Measurements from ENCODE around the gene PLTP. TPM values are rescaled to one million over a fixed set of nuclear protein-coding genes. Genes with fewer than 3 reads are reported as not detected.
A peak's percentile ranks its signal among the peaks of the same experiment; 100 is the strongest.

Gene PLTP
- total and polyA plus RNA-seq, 2 of the 13 experiments (the other 11 are each of a cell fraction or from before 2014, with no cell fraction given), result 16.9 to 28.6 TPM

DNA sequence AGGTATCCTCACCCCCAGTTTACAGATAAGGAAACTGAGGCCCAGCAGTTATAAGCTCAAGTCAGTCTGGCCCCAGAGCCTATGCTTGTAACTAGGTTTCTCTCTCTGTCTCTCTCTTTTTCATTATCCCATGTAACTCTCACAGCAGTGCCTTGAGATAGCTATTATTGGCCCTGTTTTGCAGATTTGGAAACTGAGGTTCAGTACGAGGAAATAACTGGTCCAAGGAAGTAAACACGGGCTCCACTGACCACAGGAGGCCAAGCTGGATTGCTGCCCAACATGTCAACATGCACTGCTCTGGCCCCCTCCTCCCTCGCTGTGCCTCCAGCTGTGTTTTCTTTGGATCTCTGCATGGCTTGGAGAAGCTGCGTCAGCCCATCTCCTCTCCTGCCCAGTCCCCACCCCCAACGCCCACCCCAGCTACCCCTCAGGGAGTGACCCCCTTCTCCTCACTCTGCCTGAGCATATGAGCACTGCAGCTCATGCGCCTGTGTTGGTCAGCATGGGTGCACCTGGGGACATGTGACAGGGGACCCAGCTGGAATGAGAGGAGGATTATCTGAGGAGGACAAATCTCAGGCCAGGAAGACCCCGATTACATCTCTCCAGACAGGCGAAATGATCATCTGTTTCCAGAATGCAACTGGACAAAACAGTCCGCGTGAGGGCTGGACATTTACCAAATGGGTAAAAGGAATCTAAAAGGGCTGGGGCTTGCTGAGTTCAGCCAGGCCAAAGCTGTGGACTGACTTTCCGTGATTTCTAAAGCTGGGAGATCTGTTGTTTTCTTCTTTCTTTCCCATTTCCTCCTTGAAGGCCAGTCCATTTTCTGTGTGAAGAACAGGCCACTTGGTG is 7.8 kb upstream of the PLTP start (continued):
- TF ChIP-seq ZSCAN20 (CRISPR knock-in tag; IDR thresholded peaks at IDR 0.05; ENCODE audit: borderline replicate concordance) (no peak), HOXA3 (CRISPR knock-in tag; IDR thresholded peaks at IDR 0.05) (peak; percentile 51; the same call in 1 of the 2 replicates), TAF1 (CRISPR knock-in tag; IDR thresholded peaks at IDR 0.05) (0 out of 2 replicates have a peak, but pooled peaks have one; percentile 1), ZNF274 (CRISPR knock-in tag; IDR thresholded peaks at IDR 0.05) (no peak), ZNF367 (CRISPR knock-in tag; IDR thresholded peaks at IDR 0.05; ENCODE audit: borderline replicate concordance) (no peak), ZNF3 (CRISPR knock-in tag; IDR thresholded peaks at IDR 0.05) (peak; percentile 88), YY1 (IDR thresholded peaks at IDR 0.05; ENCODE audit: insufficient read depth, insufficient replicate concordance, low read depth, low read length) (peak; percentile 17), NR2F2 (IDR thresholded peaks at IDR 0.05; ENCODE audit: borderline replicate concordance, low read depth) (no peak), RARA (CRISPR knock-in tag; IDR thresholded peaks at IDR 0.05) (peak; percentile 53), MBD4 (IDR thresholded peaks at IDR 0.05; ENCODE audit: borderline replicate concordance, low read length) (no peak), MYC (CRISPR knock-in tag; IDR thresholded peaks at IDR 0.05; ENCODE audit: borderline replicate concordance) (peak; percentile 36; the same call in 1 of the 2 replicates), TEAD3 (CRISPR knock-in tag; optimal IDR thresholded peaks at IDR 0.05; ENCODE audit: borderline replicate concordance) (no peak), ZNF746 (CRISPR knock-in tag; IDR thresholded peaks at IDR 0.05) (no peak)
- TF ChIP-seq, protein P1, sequence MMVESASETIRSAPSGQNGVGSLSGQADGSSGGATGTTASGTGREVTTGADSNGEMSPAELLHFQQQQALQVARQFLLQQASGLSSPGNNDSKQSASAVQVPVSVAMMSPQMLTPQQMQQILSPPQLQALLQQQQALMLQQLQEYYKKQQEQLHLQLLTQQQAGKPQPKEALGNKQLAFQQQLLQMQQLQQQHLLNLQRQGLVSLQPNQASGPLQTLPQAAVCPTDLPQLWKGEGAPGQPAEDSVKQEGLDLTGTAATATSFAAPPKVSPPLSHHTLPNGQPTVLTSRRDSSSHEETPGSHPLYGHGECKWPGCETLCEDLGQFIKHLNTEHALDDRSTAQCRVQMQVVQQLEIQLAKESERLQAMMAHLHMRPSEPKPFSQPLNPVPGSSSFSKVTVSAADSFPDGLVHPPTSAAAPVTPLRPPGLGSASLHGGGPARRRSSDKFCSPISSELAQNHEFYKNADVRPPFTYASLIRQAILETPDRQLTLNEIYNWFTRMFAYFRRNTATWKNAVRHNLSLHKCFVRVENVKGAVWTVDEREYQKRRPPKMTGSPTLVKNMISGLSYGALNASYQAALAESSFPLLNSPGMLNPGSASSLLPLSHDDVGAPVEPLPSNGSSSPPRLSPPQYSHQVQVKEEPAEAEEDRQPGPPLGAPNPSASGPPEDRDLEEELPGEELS (CRISPR knock-in tag; IDR thresholded peaks at IDR 0.05), result peak; percentile 59
- TF ChIP-seq, protein P2, sequence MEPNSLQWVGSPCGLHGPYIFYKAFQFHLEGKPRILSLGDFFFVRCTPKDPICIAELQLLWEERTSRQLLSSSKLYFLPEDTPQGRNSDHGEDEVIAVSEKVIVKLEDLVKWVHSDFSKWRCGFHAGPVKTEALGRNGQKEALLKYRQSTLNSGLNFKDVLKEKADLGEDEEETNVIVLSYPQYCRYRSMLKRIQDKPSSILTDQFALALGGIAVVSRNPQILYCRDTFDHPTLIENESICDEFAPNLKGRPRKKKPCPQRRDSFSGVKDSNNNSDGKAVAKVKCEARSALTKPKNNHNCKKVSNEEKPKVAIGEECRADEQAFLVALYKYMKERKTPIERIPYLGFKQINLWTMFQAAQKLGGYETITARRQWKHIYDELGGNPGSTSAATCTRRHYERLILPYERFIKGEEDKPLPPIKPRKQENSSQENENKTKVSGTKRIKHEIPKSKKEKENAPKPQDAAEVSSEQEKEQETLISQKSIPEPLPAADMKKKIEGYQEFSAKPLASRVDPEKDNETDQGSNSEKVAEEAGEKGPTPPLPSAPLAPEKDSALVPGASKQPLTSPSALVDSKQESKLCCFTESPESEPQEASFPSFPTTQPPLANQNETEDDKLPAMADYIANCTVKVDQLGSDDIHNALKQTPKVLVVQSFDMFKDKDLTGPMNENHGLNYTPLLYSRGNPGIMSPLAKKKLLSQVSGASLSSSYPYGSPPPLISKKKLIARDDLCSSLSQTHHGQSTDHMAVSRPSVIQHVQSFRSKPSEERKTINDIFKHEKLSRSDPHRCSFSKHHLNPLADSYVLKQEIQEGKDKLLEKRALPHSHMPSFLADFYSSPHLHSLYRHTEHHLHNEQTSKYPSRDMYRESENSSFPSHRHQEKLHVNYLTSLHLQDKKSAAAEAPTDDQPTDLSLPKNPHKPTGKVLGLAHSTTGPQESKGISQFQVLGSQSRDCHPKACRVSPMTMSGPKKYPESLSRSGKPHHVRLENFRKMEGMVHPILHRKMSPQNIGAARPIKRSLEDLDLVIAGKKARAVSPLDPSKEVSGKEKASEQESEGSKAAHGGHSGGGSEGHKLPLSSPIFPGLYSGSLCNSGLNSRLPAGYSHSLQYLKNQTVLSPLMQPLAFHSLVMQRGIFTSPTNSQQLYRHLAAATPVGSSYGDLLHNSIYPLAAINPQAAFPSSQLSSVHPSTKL (CRISPR knock-in tag; IDR thresholded peaks at IDR 0.05), result peak; percentile 59; the same call in 1 of the 2 replicates
- TF ChIP-seq, protein P3, sequence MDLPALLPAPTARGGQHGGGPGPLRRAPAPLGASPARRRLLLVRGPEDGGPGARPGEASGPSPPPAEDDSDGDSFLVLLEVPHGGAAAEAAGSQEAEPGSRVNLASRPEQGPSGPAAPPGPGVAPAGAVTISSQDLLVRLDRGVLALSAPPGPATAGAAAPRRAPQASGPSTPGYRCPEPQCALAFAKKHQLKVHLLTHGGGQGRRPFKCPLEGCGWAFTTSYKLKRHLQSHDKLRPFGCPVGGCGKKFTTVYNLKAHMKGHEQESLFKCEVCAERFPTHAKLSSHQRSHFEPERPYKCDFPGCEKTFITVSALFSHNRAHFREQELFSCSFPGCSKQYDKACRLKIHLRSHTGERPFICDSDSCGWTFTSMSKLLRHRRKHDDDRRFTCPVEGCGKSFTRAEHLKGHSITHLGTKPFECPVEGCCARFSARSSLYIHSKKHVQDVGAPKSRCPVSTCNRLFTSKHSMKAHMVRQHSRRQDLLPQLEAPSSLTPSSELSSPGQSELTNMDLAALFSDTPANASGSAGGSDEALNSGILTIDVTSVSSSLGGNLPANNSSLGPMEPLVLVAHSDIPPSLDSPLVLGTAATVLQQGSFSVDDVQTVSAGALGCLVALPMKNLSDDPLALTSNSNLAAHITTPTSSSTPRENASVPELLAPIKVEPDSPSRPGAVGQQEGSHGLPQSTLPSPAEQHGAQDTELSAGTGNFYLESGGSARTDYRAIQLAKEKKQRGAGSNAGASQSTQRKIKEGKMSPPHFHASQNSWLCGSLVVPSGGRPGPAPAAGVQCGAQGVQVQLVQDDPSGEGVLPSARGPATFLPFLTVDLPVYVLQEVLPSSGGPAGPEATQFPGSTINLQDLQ (CRISPR knock-in tag; IDR thresholded peaks at IDR 0.05), result no peak
- TF ChIP-seq, protein P4, sequence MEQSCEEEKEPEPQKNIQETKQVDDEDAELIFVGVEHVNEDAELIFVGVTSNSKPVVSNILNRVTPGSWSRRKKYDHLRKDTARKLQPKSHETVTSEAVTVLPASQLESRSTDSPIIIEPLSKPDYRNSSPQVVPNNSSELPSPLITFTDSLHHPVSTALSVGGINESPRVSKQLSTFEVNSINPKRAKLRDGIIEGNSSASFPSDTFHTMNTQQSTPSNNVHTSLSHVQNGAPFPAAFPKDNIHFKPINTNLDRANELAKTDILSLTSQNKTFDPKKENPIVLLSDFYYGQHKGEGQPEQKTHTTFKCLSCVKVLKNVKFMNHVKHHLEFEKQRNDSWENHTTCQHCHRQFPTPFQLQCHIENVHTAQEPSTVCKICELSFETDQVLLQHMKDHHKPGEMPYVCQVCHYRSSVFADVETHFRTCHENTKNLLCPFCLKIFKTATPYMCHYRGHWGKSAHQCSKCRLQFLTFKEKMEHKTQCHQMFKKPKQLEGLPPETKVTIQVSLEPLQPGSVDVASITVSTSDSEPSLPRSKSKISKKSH (CRISPR knock-in tag; IDR thresholded peaks at IDR 0.05; ENCODE audit: borderline replicate concordance), result no peak

All from HepG2 (cell line).